ENCODE results near the gene ATF7IP.

The ATF7IP gene

DNA sequence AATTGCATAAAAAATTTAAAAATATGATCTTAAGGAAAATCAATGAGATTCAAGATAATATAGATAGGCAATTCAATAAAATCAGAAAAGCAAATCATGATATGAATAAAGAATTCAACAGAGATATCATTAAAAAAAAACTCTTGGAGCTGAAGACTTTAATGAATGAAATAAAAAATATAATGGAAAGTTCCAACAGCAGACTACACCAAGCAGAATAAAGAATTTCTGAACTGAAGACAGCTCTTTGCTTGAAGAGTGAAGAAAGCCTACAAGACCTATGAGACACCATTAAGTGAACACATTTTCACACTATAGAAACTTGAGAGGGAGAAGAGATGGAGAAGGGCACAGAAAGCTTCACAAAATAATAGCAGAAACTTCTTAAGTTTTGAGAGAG is 156.3 kb downstream of the ATF7IP start:
- Mint-ChIP-seq H3K4me1 (peaks cover 6% of the 10 kb centered on the region), H3K27me3 (ENCODE audit: low read depth, poor library complexity) (peaks cover 4% of the 10 kb centered on the region), H3K9me3 (peaks cover 55% of the 10 kb centered on the region), H3K4me3 (no peak overlapping the region), H3K27ac (no peak overlapping the region), H3K36me3 (ENCODE audit: low read depth) (peaks cover 61% of the 10 kb centered on the region)
- DNase-seq: no peak
- TF ChIP-seq, protein P1, sequence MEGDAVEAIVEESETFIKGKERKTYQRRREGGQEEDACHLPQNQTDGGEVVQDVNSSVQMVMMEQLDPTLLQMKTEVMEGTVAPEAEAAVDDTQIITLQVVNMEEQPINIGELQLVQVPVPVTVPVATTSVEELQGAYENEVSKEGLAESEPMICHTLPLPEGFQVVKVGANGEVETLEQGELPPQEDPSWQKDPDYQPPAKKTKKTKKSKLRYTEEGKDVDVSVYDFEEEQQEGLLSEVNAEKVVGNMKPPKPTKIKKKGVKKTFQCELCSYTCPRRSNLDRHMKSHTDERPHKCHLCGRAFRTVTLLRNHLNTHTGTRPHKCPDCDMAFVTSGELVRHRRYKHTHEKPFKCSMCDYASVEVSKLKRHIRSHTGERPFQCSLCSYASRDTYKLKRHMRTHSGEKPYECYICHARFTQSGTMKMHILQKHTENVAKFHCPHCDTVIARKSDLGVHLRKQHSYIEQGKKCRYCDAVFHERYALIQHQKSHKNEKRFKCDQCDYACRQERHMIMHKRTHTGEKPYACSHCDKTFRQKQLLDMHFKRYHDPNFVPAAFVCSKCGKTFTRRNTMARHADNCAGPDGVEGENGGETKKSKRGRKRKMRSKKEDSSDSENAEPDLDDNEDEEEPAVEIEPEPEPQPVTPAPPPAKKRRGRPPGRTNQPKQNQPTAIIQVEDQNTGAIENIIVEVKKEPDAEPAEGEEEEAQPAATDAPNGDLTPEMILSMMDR (IDR thresholded peaks at IDR 0.05): no peak

DNA sequence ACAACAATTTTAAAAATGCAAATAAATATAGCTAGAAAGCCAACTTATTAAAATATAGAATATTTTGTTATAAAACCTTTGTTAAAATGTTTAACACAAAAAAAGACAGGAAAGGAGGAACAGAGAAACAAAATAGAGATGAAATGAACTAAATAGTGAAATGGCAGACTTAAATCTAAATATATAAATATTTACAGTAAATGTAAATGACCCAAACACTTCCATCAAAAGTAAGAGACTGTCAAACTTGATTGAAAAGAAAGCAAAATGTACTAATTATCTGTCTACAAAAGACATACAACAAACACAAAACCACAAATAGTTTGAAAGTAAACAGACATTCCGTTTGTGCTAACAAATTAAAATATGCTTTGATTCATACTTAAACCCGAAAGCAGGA is 160.5 kb downstream of the ATF7IP start:
- no peak for DNase-seq
- no peaks in the 10 kb centered on the region for H3K4me1 Mint-ChIP-seq
- no peak overlapping the region for H3K27ac Mint-ChIP-seq
- H3K9me3 Mint-ChIP-seq: peaks cover 46% of the 10 kb centered on the region
- peaks cover 10% of the 10 kb centered on the region for H3K27me3 Mint-ChIP-seq (ENCODE audit: low read depth, poor library complexity)
- peaks cover 45% of the 10 kb centered on the region for H3K36me3 Mint-ChIP-seq (ENCODE audit: low read depth)
- TF ChIP-seq, protein P1 (IDR thresholded peaks at IDR 0.05): no peak
- H3K4me3 Mint-ChIP-seq: no peak overlapping the region

DNA sequence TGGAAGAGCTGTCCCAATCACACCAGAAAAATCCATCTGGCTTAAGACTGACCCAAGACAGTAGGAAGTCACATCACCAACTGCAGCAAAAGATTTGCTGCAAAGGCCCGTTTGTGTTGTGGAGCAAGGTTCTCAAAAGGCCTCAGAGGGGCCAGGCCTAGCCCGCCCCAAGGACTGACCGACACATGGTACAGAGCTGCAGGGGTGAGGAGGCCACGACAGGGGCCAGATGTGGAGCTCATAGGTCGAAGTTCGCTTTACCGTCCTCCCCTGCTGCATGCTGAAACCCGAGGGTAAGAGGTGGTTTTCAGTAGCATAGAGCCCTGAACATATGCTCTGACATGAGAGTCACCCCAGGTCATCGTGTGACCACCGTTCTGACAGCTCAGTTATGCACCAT is 166.7 kb downstream of the ATF7IP start:
- TF ChIP-seq, protein P1 (IDR thresholded peaks at IDR 0.05): no peak
- Mint-ChIP-seq H3K27ac (no peak overlapping the region), H3K4me1 (peaks cover 11% of the 10 kb centered on the region)

DNA sequence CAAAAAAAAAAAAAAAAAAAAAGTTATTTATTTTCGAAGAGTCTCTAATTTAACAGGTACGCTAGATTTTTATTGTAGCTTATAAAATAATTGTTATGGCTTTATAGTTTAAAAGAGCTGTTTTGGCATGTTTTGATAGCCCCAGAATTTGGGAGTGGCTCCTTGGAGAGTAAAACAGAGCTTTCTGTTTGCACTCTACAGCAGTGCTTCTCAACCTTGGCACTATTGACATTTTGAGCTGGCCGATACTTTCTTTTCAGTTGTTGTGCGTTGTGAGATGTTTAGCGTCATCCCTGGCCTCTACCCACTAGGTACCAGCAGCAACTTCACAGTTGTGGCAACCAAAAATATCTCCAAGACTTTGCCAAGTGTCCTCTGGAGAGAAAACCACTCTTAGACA is 171.6 kb downstream of the ATF7IP start:
- Mint-ChIP-seq H3K4me3 (no peak overlapping the region), H3K27me3 (ENCODE audit: low read depth, poor library complexity) (no peaks in the 10 kb centered on the region), H3K27ac (no peak overlapping the region), H3K4me1 (peaks cover under 1% of the 10 kb centered on the region), H3K9me3 (no peaks in the 10 kb centered on the region), H3K36me3 (ENCODE audit: low read depth) (peaks cover 31% of the 10 kb centered on the region)
- no peak for DNase-seq
- TF ChIP-seq, protein P1 (IDR thresholded peaks at IDR 0.05): no peak

More for the DNA sequence above, 166.7 kb downstream of the ATF7IP start:
- peaks cover 27% of the 10 kb centered on the region for H3K36me3 Mint-ChIP-seq (ENCODE audit: low read depth)
- peaks cover 6% of the 10 kb centered on the region for H3K27me3 Mint-ChIP-seq (ENCODE audit: low read depth, poor library complexity)
- no peak overlapping the region for H3K4me3 Mint-ChIP-seq
- DNase-seq: no peak
- no peaks in the 10 kb centered on the region for H3K9me3 Mint-ChIP-seq

DNA sequence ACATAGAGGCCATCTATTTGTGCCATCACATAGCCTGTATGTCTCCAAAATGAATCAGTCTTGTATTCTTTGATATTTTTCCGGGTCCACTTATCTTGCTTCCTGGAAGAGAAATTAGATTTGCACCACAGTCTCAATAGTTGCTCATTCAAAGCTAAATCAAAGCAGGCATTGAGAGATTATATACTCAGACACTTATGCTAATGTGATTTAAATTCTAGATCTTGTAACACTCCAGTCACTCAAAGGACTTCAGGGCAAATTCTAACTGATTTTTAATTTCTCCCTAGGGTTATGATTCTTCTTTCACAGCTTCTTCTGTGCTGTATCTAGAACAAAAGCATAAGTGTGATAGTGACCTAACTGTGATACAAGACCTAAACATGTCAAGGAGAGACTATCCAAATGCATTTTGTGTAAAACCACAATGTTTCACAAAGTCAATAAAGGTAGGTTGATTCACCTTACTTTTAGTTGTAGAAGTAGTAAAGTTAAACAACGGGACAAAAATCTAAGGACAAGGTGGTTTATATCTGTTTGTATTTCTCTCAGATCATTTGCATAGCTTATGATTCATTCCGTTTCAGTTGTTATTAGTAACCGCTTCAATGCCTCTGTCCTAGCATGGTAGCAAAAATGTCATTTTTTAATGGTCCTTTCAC is 175.4 kb downstream of the ATF7IP start:
- no peak overlapping the region for H3K4me3 Mint-ChIP-seq
- no peak overlapping the region for H3K27ac Mint-ChIP-seq
- no peaks in the 10 kb centered on the region for H3K4me1 Mint-ChIP-seq
- no peak for DNase-seq
- H3K36me3 Mint-ChIP-seq (ENCODE audit: low read depth): peaks cover 11% of the 10 kb centered on the region
- no peaks in the 10 kb centered on the region for H3K27me3 Mint-ChIP-seq (ENCODE audit: low read depth, poor library complexity)
- TF ChIP-seq, protein P1 (IDR thresholded peaks at IDR 0.05): no peak
- no peaks in the 10 kb centered on the region for H3K9me3 Mint-ChIP-seq
